ENCODE data around the gene TAC3. TPM values are rescaled to one million over a fixed set of nuclear protein-coding genes. Genes with fewer than 3 reads are reported as not detected.
"Not testable (repeated sequence)": the region's sequence is repeated elsewhere in the genome, so short reads cannot be mapped to it uniquely, and the experiment has no call there.

The TAC3 gene
- 1.00 and 1.2 TPM in 2 replicates for total RNA-seq (2014; rRNA removed; shearing (Covaris generic))

GRCh38 chr12:57016348-57016747 lies at the start of gene TAC3:
TAC3 (minus strand) TSS chr12:57016529; CDS start chr12:57015797, 732 bp downstream.
- Histone ChIP-seq H3K4me3 (ENCODE audit: insufficient read depth, low read depth, low read length) (no peak within 1 kb of the TSS), H3K27me3 (ENCODE audit: control insufficient read depth, insufficient read depth, low read length) (no peaks in the 10 kb centered on the region), H3K36me3 (replicated peaks; ENCODE audit: control insufficient read depth, insufficient read depth, low read length) (no peaks in the 10 kb centered on the region)
- DNase-seq: peak; percentile 77

GRCh38 chr12:57063991-57064685 lies 47.8 kb upstream of the TAC3 start:
- peaks cover 32% of the 10 kb centered on the region for H3K36me3 ChIP-seq (replicated peaks; ENCODE audit: control insufficient read depth, insufficient read depth, low read length)
- H3K4me3 ChIP-seq (ENCODE audit: insufficient read depth, low read depth, low read length): no peak overlapping the region
- no peak for DNase-seq
- H3K27me3 ChIP-seq (ENCODE audit: control insufficient read depth, insufficient read depth, low read length): no peaks in the 10 kb centered on the region

GRCh38 chr12:57058454-57058853 lies 42.1 kb upstream of the TAC3 start:
- DNase-seq: no peak
- Histone ChIP-seq H3K36me3 (replicated peaks; ENCODE audit: control insufficient read depth, insufficient read depth, low read length) (peaks cover 34% of the 10 kb centered on the region), H3K27me3 (ENCODE audit: control insufficient read depth, insufficient read depth, low read length) (no peaks in the 10 kb centered on the region), H3K4me3 (ENCODE audit: insufficient read depth, low read depth, low read length) (no peak overlapping the region)

GRCh38 chr12:57057067-57057751 lies 40.9 kb upstream of the TAC3 start:
- Histone ChIP-seq H3K27me3 (ENCODE audit: control insufficient read depth, insufficient read depth, low read length) (no peaks in the 10 kb centered on the region), H3K4me3 (ENCODE audit: insufficient read depth, low read depth, low read length) (no peak overlapping the region), H3K36me3 (replicated peaks; ENCODE audit: control insufficient read depth, insufficient read depth, low read length) (peaks cover 31% of the 10 kb centered on the region)
- DNase-seq: no peak

GRCh38 chr12:57055824-57056223 lies 39.5 kb upstream of the TAC3 start:
- no peak for DNase-seq
- Histone ChIP-seq H3K27me3 (ENCODE audit: control insufficient read depth, insufficient read depth, low read length) (no peaks in the 10 kb centered on the region), H3K4me3 (ENCODE audit: insufficient read depth, low read depth, low read length) (no peak overlapping the region), H3K36me3 (replicated peaks; ENCODE audit: control insufficient read depth, insufficient read depth, low read length) (peaks cover 29% of the 10 kb centered on the region)

GRCh38 chr12:57053901-57054300 lies 37.6 kb upstream of the TAC3 start:
- DNase-seq; H3K27me3 ChIP-seq (ENCODE audit: control insufficient read depth, insufficient read depth, low read length); H3K4me3 ChIP-seq (ENCODE audit: insufficient read depth, low read depth, low read length): not testable (repeated sequence)
- peaks cover 15% of the 10 kb centered on the region for H3K36me3 ChIP-seq (replicated peaks; ENCODE audit: control insufficient read depth, insufficient read depth, low read length)

GRCh38 chr12:57053146-57053545 lies 36.8 kb upstream of the TAC3 start:
- not testable (repeated sequence) for H3K36me3 ChIP-seq (replicated peaks; ENCODE audit: control insufficient read depth, insufficient read depth, low read length); DNase-seq; H3K4me3 ChIP-seq (ENCODE audit: insufficient read depth, low read depth, low read length); H3K27me3 ChIP-seq (ENCODE audit: control insufficient read depth, insufficient read depth, low read length)

GRCh38 chr12:57051011-57051410 lies 34.7 kb upstream of the TAC3 start:
- Histone ChIP-seq H3K36me3 (replicated peaks; ENCODE audit: control insufficient read depth, insufficient read depth, low read length) (peaks cover 2% of the 10 kb centered on the region), H3K4me3 (ENCODE audit: insufficient read depth, low read depth, low read length) (no peak overlapping the region), H3K27me3 (ENCODE audit: control insufficient read depth, insufficient read depth, low read length) (no peaks in the 10 kb centered on the region; the same call in 1 of the 2 replicates)
- DNase-seq: no peak

GRCh38 chr12:57049890-57050289 lies 33.6 kb upstream of the TAC3 start, which contains the start of gene MYO1A:
MYO1A (minus strand) TSS chr12:57050129; CDS start chr12:57048323, 1,806 bp downstream.
- Histone ChIP-seq H3K4me3 (ENCODE audit: insufficient read depth, low read depth, low read length) (no peak within 1 kb of the TSS), H3K27me3 (ENCODE audit: control insufficient read depth, insufficient read depth, low read length) (no peaks in the 10 kb centered on the region; the same call in 1 of the 2 replicates), H3K36me3 (replicated peaks; ENCODE audit: control insufficient read depth, insufficient read depth, low read length) (no peaks in the 10 kb centered on the region)
- DNase-seq: no peak

- H3K27me3 ChIP-seq (ENCODE audit: control insufficient read depth, insufficient read depth, low read length): no peaks in the 10 kb centered on the region; the same call in 1 of the 2 replicates
- H3K36me3 ChIP-seq (replicated peaks; ENCODE audit: control insufficient read depth, insufficient read depth, low read length): no peaks in the 10 kb centered on the region
- DNase-seq: no peak
- no peak overlapping the region for H3K4me3 ChIP-seq (ENCODE audit: insufficient read depth, low read depth, low read length)
Measured at GRCh38 chr12:57049119-57049446, 32.8 kb upstream of the TAC3 start.

- H3K36me3 ChIP-seq (replicated peaks; ENCODE audit: control insufficient read depth, insufficient read depth, low read length): no peaks in the 10 kb centered on the region
- H3K27me3 ChIP-seq (ENCODE audit: control insufficient read depth, insufficient read depth, low read length): no peaks in the 10 kb centered on the region; the same call in 1 of the 2 replicates
- no peak overlapping the region for H3K4me3 ChIP-seq (ENCODE audit: insufficient read depth, low read depth, low read length)
- no peak for DNase-seq
Measured at GRCh38 chr12:57048423-57049118, 32.2 kb upstream of the TAC3 start.

GRCh38 chr12:57047981-57048380 lies 31.7 kb upstream of the TAC3 start:
- Histone ChIP-seq H3K27me3 (ENCODE audit: control insufficient read depth, insufficient read depth, low read length) (no peaks in the 10 kb centered on the region; the same call in 1 of the 2 replicates), H3K4me3 (ENCODE audit: insufficient read depth, low read depth, low read length) (no peak overlapping the region), H3K36me3 (replicated peaks; ENCODE audit: control insufficient read depth, insufficient read depth, low read length) (no peaks in the 10 kb centered on the region)
- DNase-seq: no peak

GRCh38 chr12:57046947-57047890 lies 30.9 kb upstream of the TAC3 start:
- Histone ChIP-seq H3K4me3 (ENCODE audit: insufficient read depth, low read depth, low read length) (no peak overlapping the region), H3K27me3 (ENCODE audit: control insufficient read depth, insufficient read depth, low read length) (no peaks in the 10 kb centered on the region; the same call in 1 of the 2 replicates), H3K36me3 (replicated peaks; ENCODE audit: control insufficient read depth, insufficient read depth, low read length) (no peaks in the 10 kb centered on the region)
- DNase-seq: no peak

All from H7 (cell line).